GM10248 (cell line): ENCODE measurements around the gene PBRM1.

Experiments
- CTCF ChIA-PET: fragments of 300-600 bp; sonication (Branson Sonifier 250); formaldehyde crosslinking; extraction: SDS; loops from one replicate; lab custom pipeline; 2021; ENCODE audit warnings: antibody characterized with exemption; lab: Yijun Ruan, JAX
- POLR2A ChIA-PET: fragments of 350-650 bp; sonication (Branson Sonifier 250); formaldehyde crosslinking; extraction: SDS; loops from one replicate; lab custom pipeline; 2020; ENCODE audit warnings: antibody characterized with exemption; lab: Yijun Ruan, JAX
- DNase-seq: peaks from one replicate; pipeline ENCODE4 v3.0.0; 2012; ENCODE audit errors: extremely low spot score
- CTCF ChIP-seq: IDR thresholded peaks from 2 replicates; pipeline ENCODE4 v1.5.1; 2012; ENCODE audit warnings: mild to moderate bottlenecking, low read depth; ENCODE audit errors: extremely low read depth, missing control alignments, control extremely low read depth

Gene PBRM1

GRCh38 chr3:52705438-52705687 is 19.6 kb upstream of the PBRM1 start:
- no peak for TF ChIP-seq CTCF
- no peak for DNase-seq
- POLR2A ChIA-PET: interaction anchor here (0.7 to 1.3 kb wide), 2 partner anchors 9 to 513 kb away, joined by 3 read pairs; no protein-coding TSS in a partner anchor
- CTCF ChIA-PET: no interaction called here

GRCh38 chr3:52704611-52705437 is 19.1 kb upstream of the PBRM1 start:
- ChIA-PET CTCF (interaction anchor here (0.7 kb wide), 1 partner anchor 94 kb away, joined by 3 read pairs; no protein-coding TSS in a partner anchor), POLR2A (interaction anchor here (0.7 to 1.6 kb wide), 3 partner anchors 9 to 512 kb away, joined by 3 read pairs; no protein-coding TSS in a partner anchor)
- DNase-seq: peak; percentile 26
- no peak for TF ChIP-seq CTCF

- TF ChIP-seq CTCF: no peak
- DNase-seq: no peak
- ChIA-PET CTCF (no interaction called here), POLR2A (interaction anchor here (0.6 to 1.6 kb wide), 2 partner anchors 11 to 638 kb away, joined by 3 to 6 read pairs; no protein-coding TSS in a partner anchor)
Measured at GRCh38 chr3:52703341-52703740, 17.6 kb upstream of the PBRM1 start.

GRCh38 chr3:52697632-52697965 is 11.9 kb upstream of the PBRM1 start:
- ChIA-PET POLR2A (no interaction called here), CTCF (interaction anchor here (1.0 to 1.9 kb wide), 3 partner anchors 9 to 11 kb away, joined by 3 to 10 read pairs (median 4); partner anchors contain the start of gene SPCS1)
- DNase-seq: no peak

GRCh38 chr3:52696830-52697631 is 11.3 kb upstream of the PBRM1 start:
- no peak for TF ChIP-seq CTCF
- CTCF ChIA-PET: interaction anchor here (1.0 to 1.9 kb wide), 3 partner anchors 8 to 10 kb away, joined by 3 to 10 read pairs (median 4); partner anchors contain the start of gene SPCS1
- POLR2A ChIA-PET: interaction anchor here (1.2 kb wide), 1 partner anchor 8 kb away, joined by 3 read pairs; the partner anchor contains the start of gene GLT8D1
- no peak for DNase-seq

More at GRCh38 chr3:52697632-52697965, 11.9 kb upstream of the PBRM1 start:
- TF ChIP-seq CTCF: no peak
